Gastroesophageal sphincter (tissue), 3 donors: ENCODE results near the gene TENM3.

Experiments
- CTCF ChIP-seq, 4 experiments: fragments of 200-600 bp in 2 of 4; fragments of 450-650 bp in 2 of 4; sonication (generic) in 1 of 4; IDR thresholded peaks; one replicate each; pipeline ENCODE4 v1.5.1; 2017 to 2019; ENCODE audit warnings: antibody characterized with exemption in 4 of 4, mild to moderate bottlenecking in 2 of 4, moderate library complexity in 2 of 4
- POLR2A ChIP-seq, 2 donors: fragments of 450-650 bp; IDR thresholded peaks; one replicate each; pipeline ENCODE4 v1.6.1; 2017; ENCODE audit warnings: antibody characterized with exemption in 2 of 2, mild to moderate bottlenecking in 2 of 2, moderate library complexity in 1 of 2
- POLR2AphosphoS5 ChIP-seq: sonication (generic); formaldehyde crosslinking; IDR thresholded peaks from one replicate; pipeline ENCODE4 v1.6.1; 2017; ENCODE audit warnings: antibody characterized with exemption

GRCh38 chr4:182291175-182291574, 48.0 kb downstream of the TENM3 start:
- TF ChIP-seq CTCF (IDR thresholded peaks at IDR 0.05) (no peak), POLR2AphosphoS5 (no peak), POLR2A (IDR thresholded peaks at IDR 0.05) (no peak)
